ENCODE results near the gene SLC1A2. TPM values are rescaled to one million over a fixed set of nuclear protein-coding genes. Genes with fewer than 3 reads are reported as not detected.

The SLC1A2 gene
- total RNA-seq, 1 donor from 2014 or later, result not detected

GRCh38 chr11:35413598-35413997, 5.8 kb downstream of the SLC1A2 start:
- no peak overlapping the region for H3K4me3 ChIP-seq (ENCODE audit: low read depth, low read length)
- no peak for TF ChIP-seq CTCF (IDR thresholded peaks at IDR 0.05; ENCODE audit: insufficient read depth, low read length, poor library complexity, severe bottlenecking)
- peaks cover 37% of the 10 kb centered on the region for H3K27me3 ChIP-seq (ENCODE audit: control insufficient read depth, insufficient read depth, low read length)
- H3K36me3 ChIP-seq (ENCODE audit: control insufficient read depth, insufficient read depth, low read length), result no peaks in the 10 kb centered on the region
- DNase-seq (ENCODE audit: low read depth), result no peak

- Histone ChIP-seq H3K36me3 (ENCODE audit: control insufficient read depth, insufficient read depth, low read length) (no peaks in the 10 kb centered on the region), H3K4me3 (ENCODE audit: low read depth, low read length) (no peak overlapping the region), H3K27me3 (ENCODE audit: control insufficient read depth, insufficient read depth, low read length) (peaks cover 24% of the 10 kb centered on the region)
- TF ChIP-seq CTCF (IDR thresholded peaks at IDR 0.05; ENCODE audit: insufficient read depth, low read length, poor library complexity, severe bottlenecking), result peak; percentile 51
- DNase-seq (ENCODE audit: low read depth), result no peak
Measured at GRCh38 chr11:35412285-35412684, 7.1 kb downstream of the SLC1A2 start.

DNA sequence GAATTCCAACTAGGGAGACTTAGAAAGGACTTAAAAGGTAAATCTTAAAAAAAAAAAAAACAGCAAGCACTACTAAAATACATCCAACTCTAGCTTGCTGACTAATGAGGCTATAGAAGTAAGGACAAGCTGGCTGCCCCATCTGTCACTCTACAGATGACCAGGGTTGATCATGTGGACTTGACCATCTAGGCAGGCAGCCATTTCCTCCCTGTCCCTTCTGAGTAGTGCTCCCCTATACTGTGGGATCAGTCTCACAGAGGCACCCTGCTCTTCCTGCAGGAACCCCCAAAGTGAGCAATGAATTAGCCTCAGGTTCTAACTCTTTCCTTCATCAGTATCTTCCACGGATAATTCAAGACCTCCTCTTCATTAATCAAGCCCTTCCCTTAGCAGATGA, 12.3 kb downstream of the SLC1A2 start:
- no peak for TF ChIP-seq CTCF (IDR thresholded peaks at IDR 0.05; ENCODE audit: insufficient read depth, low read length, poor library complexity, severe bottlenecking)
- peaks cover 2% of the 10 kb centered on the region for H3K27me3 ChIP-seq (ENCODE audit: control insufficient read depth, insufficient read depth, low read length)

DNA sequence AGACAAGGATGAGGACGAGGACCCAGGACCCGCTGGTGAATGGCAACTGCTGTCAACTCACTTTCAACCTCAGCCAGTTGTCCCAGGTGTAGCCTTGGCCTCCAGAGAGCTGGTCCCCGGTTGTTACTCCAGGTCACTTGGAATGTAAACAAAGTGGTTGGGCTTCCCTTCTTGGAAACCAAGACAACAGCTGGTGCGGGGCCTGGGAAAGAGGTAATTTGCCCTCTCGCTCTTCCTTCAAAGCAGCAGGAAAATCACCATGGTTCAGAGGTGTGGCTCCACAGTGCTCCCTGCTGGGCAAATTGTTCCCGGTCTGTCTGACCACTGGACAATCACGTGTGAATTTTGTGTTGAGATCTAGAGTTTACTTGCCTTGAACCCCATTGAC, 15.0 kb downstream of the SLC1A2 start:
- no peak for DNase-seq (ENCODE audit: low read depth)
- TF ChIP-seq CTCF (IDR thresholded peaks at IDR 0.05; ENCODE audit: insufficient read depth, low read length, poor library complexity, severe bottlenecking), result peak; percentile 44
- Histone ChIP-seq H3K36me3 (ENCODE audit: control insufficient read depth, insufficient read depth, low read length) (no peaks in the 10 kb centered on the region), H3K4me3 (ENCODE audit: low read depth, low read length) (no peak overlapping the region), H3K27me3 (ENCODE audit: control insufficient read depth, insufficient read depth, low read length) (no peaks in the 10 kb centered on the region)

More for the DNA sequence above, 12.3 kb downstream of the SLC1A2 start:
- H3K4me3 ChIP-seq (ENCODE audit: low read depth, low read length), result no peak overlapping the region
- H3K36me3 ChIP-seq (ENCODE audit: control insufficient read depth, insufficient read depth, low read length), result no peaks in the 10 kb centered on the region
- no peak for DNase-seq (ENCODE audit: low read depth)

DNA sequence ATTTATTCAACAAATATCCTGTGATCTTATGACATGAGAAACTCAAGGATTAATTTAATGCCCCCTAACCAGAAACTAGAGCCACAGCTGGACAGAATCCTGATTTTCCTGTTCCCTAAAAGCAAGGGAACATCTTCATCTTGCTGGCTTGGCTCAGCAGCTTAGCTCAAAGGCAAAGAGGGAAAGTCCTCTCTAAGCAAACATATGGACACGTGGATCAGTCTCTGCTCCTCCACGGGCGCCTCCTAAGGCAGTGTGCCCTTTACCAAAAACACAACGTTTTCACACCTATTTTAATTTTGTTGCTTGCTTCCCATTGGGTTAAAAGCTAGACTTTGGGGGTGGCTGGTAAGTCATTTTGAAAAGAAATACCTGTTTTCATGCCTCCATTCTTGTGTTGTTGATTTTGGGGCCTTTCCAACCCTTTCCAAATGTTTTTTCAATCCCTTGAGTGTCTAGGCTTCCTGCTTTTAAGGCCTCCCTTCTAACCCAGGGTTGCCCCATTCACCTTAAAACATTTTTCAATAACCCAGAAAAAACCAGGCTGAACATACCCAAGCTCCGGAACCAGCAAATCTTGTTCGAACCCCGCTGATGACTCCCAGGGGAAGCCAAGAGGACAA, 15.5 kb downstream of the SLC1A2 start:
- Histone ChIP-seq H3K27me3 (ENCODE audit: control insufficient read depth, insufficient read depth, low read length) (no peaks in the 10 kb centered on the region), H3K36me3 (ENCODE audit: control insufficient read depth, insufficient read depth, low read length) (no peaks in the 10 kb centered on the region), H3K4me3 (ENCODE audit: low read depth, low read length) (no peak overlapping the region)
- no peak for DNase-seq (ENCODE audit: low read depth)
- no peak for TF ChIP-seq CTCF (IDR thresholded peaks at IDR 0.05; ENCODE audit: insufficient read depth, low read length, poor library complexity, severe bottlenecking)
